Esophagus muscularis mucosa (tissue), 4 donors: Measurements from ENCODE around the gene COL5A1. TPM values are rescaled to one million over a fixed set of nuclear protein-coding genes. Genes with fewer than 3 reads are reported as not detected.

ENCODE experiments used
- DNase-seq: peaks from one replicate; pipeline ENCODE4 v3.0.0-alpha.2; 2017; ENCODE audit errors: extremely low spot score
- H3K27ac ChIP-seq, 4 donors: fragments of 200-600 bp; sonication (generic); replicated peaks in 1 of 4; 1 replicate in 3 of 4; 2 replicates in 1 of 4; pipeline ENCODE4 v1.5.1; 2016 to 2019; ENCODE audit warnings: mild to moderate bottlenecking in 1 of 4
- H3K27me3 ChIP-seq, 4 donors: fragments of 200-600 bp; sonication (generic); one replicate each; pipeline versions ENCODE4 v1.5.1 to v1.6.0; 2016 to 2019
- H3K36me3 ChIP-seq, 4 donors: fragments of 200-600 bp; sonication (generic); one replicate each; pipeline ENCODE4 v1.5.1; 2016 to 2019
- H3K4me1 ChIP-seq, 4 donors: fragments of 200-600 bp; sonication (generic); one replicate each; pipeline ENCODE4 v1.5.1; 2016 to 2019
- H3K4me3 ChIP-seq, 4 donors: fragments of 200-600 bp; sonication (generic); 1 replicate in 2 of 4; 2 replicates in 2 of 4; pipeline ENCODE4 v1.5.1; 2016 to 2019; ENCODE audit warnings: mild to moderate bottlenecking in 4 of 4, moderate library complexity in 1 of 4
- H3K9me3 ChIP-seq, 4 donors: fragments of 200-600 bp; sonication (generic); 1 replicate in 3 of 4; 2 replicates in 1 of 4; pipeline ENCODE4 v1.5.1; 2016 to 2019
- EP300 ChIP-seq: sonication (generic); formaldehyde crosslinking; IDR thresholded peaks from one replicate; pipeline ENCODE4 v1.6.1; 2017; ENCODE audit warnings: antibody characterized with exemption
- POLR2A ChIP-seq: fragments of 450-650 bp; IDR thresholded peaks from one replicate; pipeline ENCODE4 v1.6.1; 2017; ENCODE audit warnings: antibody characterized with exemption, moderate library complexity, mild to moderate bottlenecking, low read depth
- POLR2AphosphoS5 ChIP-seq, 2 donors: sonication (generic); formaldehyde crosslinking; IDR thresholded peaks; one replicate each; pipeline ENCODE4 v1.6.1; 2017; ENCODE audit warnings: antibody characterized with exemption in 2 of 2
- WGBS: methylation state at CpG from one replicate; pipeline ENCODE4 v1.1.5; 2018; 5-methylcytosine and 5-hydroxymethylcytosine counted together
- intact Hi-C: fragments of 100-400 bp; cut with DNase I; formaldehyde crosslinking; loops from one replicate; pipeline ENCODE4 v1.15.1; 2023
- total RNA-seq, 4 donors: library from RNA; depleted of rRNA; stranded (reverse); fragments of >200 nt; gene quantifications; one replicate each; pipeline versions ENCODE4 v1.1.0 to v1.2.1, GENCODE V29; 2016
- TF ChIP-seq, protein P1 (sequence below), 3 experiments: fragments of 200-600 bp in 2 of 3; fragments of 450-650 bp in 1 of 3; sonication (generic) in 2 of 3; IDR thresholded peaks; one replicate each; pipeline ENCODE4 v1.5.1; 2017 to 2019; ENCODE audit warnings: antibody characterized with exemption in 3 of 3, mild to moderate bottlenecking in 2 of 3, moderate library complexity in 1 of 3

The COL5A1 gene
- total RNA-seq, 4 donors from 2014 or later = 36.0 to 89.5 (median 56.4) TPM

DNA sequence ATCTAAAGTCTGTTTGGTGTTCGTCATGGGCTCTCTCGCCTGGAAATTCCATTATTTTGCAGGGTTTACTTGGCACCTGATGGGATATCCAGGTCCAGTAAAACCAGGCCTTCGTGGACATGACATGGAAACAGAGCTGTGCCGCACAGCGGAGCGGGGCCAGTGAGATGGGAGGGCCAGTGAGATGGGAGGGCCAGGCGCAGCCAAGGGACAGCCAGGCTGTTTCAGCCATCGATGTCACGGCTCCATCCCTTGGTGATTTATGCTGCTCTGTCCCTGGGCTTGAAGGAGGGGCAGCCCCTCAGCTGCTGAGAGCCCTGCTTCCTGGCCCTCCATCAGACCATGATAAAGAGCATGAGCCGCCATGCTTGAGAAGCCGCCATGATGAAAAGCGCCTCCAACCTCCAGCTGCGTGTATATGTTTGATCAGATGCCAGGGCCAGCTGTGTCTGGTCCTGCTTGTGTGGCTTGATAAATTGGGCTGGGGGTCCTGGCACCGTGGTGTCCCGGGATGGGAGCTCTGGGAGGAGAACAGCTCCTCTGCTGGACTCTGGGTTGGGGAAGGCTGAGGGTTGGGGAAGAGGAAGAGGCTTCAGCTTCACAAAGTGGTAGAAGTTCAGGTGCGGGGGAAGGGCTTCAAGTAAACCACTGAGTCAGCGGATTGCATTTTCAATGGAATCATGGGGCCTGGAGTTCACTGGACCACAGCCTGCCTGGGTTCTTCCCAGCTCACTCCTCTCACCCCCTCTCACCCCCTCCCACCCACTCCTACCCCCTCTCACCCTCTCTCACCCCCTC, 6.1 kb upstream of the COL5A1 start:
- Histone ChIP-seq H3K36me3 (no peaks in the 10 kb centered on the region), H3K9me3 (no peaks in the 10 kb centered on the region), H3K27me3 (no peaks in the 10 kb centered on the region), H3K4me3 (no peak overlapping the region), H3K4me1 (peaks cover under 1 to 4% (median 2%) of the 10 kb centered on the region in 4 donors), H3K27ac (no peak overlapping the region)
- intact Hi-C loops = no loop called here
- no peak for DNase-seq
- TF ChIP-seq POLR2A (no peak), POLR2AphosphoS5 (IDR thresholded peaks at IDR 0.05) (no peak), EP300 (no peak)
- TF ChIP-seq, protein P1, sequence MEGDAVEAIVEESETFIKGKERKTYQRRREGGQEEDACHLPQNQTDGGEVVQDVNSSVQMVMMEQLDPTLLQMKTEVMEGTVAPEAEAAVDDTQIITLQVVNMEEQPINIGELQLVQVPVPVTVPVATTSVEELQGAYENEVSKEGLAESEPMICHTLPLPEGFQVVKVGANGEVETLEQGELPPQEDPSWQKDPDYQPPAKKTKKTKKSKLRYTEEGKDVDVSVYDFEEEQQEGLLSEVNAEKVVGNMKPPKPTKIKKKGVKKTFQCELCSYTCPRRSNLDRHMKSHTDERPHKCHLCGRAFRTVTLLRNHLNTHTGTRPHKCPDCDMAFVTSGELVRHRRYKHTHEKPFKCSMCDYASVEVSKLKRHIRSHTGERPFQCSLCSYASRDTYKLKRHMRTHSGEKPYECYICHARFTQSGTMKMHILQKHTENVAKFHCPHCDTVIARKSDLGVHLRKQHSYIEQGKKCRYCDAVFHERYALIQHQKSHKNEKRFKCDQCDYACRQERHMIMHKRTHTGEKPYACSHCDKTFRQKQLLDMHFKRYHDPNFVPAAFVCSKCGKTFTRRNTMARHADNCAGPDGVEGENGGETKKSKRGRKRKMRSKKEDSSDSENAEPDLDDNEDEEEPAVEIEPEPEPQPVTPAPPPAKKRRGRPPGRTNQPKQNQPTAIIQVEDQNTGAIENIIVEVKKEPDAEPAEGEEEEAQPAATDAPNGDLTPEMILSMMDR (IDR thresholded peaks at IDR 0.05) = no peak
- 93% methylated on average over 14 of the region's 17 CpGs for WGBS

DNA sequence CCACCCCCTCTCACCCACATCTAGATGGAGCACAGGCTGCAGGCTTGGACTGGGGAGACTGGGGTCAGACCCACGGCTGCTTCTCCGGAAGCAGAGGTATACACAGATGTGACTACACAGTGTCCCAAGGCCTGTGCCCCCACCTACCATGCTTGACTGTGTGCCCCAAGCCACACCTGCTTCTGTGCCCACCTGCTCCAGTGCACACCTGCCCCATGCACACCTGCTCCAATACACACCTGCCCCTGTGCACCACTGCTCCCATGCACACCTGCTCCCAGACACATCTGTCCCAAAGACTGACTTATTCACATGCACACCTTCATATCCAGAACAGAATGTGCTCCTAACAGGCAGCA, 5.5 kb upstream of the COL5A1 start:
- 92% methylated on average over 2 of the region's 2 CpGs for WGBS
- H3K27me3 ChIP-seq = no peaks in the 10 kb centered on the region
- no peak for DNase-seq
- H3K27ac ChIP-seq = no peak overlapping the region
- no peaks in the 10 kb centered on the region for H3K36me3 ChIP-seq
- no peaks in the 10 kb centered on the region for H3K9me3 ChIP-seq
- intact Hi-C loops = no loop called here
- TF ChIP-seq, protein P1 (IDR thresholded peaks at IDR 0.05) = no peak
- TF ChIP-seq EP300 (no peak), POLR2A (no peak), POLR2AphosphoS5 (IDR thresholded peaks at IDR 0.05) (no peak)
- no peak overlapping the region for H3K4me3 ChIP-seq
- peaks cover 6 to 9% (median 8%) of the 10 kb centered on the region in 4 donors for H3K4me1 ChIP-seq

DNA sequence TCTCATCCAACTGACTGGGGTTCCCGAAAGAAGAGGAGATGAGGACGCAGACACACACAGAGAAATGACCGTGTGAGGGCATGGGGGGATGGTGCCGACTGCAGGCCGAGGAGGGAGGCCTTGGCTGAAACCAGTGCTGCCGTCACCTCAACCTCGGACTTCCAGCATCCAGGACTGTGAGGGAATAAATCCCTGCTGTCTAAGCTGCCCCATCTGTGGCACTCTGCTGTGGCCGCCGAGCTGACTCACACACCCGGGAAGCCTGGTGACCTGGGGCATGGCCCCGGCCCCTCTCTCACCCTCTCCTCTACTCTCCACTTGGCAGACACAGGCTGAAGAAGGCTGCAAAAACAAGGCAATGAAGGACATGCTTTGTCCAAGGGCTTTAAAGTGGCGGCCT, 4.4 kb upstream of the COL5A1 start:
- 92% methylated on average over 12 of the region's 12 CpGs for WGBS
- Histone ChIP-seq H3K4me3 (no peak overlapping the region), H3K27ac (peak overlapping the region in 1 of 4 donors; percentile 4), H3K9me3 (no peaks in the 10 kb centered on the region), H3K4me1 (peaks cover 8 to 17% (median 13%) of the 10 kb centered on the region in 4 donors), H3K36me3 (no peaks in the 10 kb centered on the region), H3K27me3 (peaks cover 0 to 4% (median 0%) of the 10 kb centered on the region in 4 donors)
- intact Hi-C loops = no loop called here
- no peak for TF ChIP-seq EP300
- TF ChIP-seq POLR2AphosphoS5 (IDR thresholded peaks at IDR 0.05) = peak in 1 of 2 donors; percentile 15
- no peak for DNase-seq

DNA sequence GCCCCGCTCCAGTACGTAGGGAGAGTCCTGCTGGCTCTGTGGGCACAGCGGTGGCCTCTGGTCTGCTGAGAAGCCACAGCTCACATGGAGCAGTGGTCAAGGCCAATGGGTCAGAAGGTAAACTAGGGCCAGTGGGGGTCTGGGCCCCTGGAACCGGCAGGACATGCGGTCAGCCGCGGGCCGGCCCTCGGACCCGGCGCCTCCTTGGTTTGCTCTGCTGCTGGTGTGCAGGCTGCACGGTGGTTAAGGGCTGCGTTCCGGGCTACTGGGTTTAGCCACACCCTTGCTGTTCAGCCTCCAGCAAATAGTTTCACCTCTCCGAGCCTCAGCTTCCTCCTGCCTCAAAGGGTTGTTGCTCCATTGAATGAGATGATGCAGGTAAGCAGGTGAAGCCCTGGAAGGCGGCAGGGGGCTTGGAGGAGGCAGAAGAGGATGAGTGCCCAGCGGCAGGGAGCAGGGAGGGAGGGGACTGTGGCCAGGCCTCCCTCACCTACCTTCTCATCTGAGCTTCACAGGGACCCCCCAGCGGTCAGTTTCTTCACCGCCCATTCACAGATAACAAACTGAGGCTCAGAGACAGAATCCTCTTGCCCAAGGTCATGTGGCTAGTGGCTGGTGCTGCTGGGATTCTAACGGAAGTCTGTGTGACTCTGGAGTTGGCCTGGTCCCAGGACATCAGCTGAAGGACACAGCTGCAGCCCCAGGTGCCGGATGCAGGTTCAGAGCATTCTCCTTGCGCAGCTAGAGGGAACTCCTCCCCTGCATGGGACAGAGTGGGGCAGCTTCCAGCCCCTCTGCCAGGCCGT, 3.7 kb upstream of the COL5A1 start:
- intact Hi-C loops = no loop called here
- no peaks in the 10 kb centered on the region for H3K9me3 ChIP-seq
- no peak for DNase-seq
- 87% methylated on average over 18 of the region's 23 CpGs for WGBS
- peaks cover 0 to 4% (median 0%) of the 10 kb centered on the region in 4 donors for H3K27me3 ChIP-seq
- TF ChIP-seq, protein P1 (IDR thresholded peaks at IDR 0.05) = no peak
- no peak for TF ChIP-seq POLR2AphosphoS5 (IDR thresholded peaks at IDR 0.05)
- TF ChIP-seq EP300 = no peak
- TF ChIP-seq POLR2A = no peak
- H3K4me3 ChIP-seq = no peak overlapping the region
- no peak overlapping the region for H3K27ac ChIP-seq
- no peaks in the 10 kb centered on the region for H3K36me3 ChIP-seq
- peaks cover 9 to 24% (median 19%) of the 10 kb centered on the region in 4 donors for H3K4me1 ChIP-seq

DNA sequence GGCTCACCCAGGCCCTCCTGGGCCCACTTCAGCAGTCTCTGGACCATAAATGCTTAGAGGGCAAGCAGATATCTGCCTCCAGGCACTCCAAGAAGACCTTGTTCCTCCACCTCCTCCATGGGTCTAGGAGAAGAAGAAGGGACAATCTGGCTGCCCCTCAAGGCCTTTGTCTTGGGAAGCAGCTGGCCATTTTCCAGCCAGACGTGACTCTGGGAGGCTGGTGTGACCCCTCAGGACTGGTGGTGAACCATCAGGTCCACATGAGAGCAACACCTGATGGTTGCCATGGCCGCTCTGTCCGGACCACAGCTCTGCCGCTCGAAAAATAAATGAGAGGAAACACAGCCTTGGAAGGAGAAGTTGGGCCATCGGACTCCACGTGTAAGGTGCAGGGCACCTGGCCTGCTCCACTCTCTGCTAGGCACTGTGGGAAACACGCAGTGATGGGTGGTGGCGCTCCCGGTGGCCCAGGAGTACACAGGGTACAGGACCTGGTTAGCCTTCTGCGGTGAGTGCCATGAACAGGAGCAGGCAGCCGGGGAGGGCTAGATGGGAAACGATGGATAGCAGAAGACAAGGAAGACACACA, 3.0 kb upstream of the COL5A1 start:
- WGBS = 92% methylated on average over 12 of the region's 13 CpGs
- H3K27me3 ChIP-seq = peaks cover 0 to 4% (median 0%) of the 10 kb centered on the region in 4 donors
- no peaks in the 10 kb centered on the region for H3K36me3 ChIP-seq
- TF ChIP-seq POLR2AphosphoS5 (IDR thresholded peaks at IDR 0.05) (no peak), EP300 (no peak), POLR2A (no peak)
- TF ChIP-seq, protein P1 (IDR thresholded peaks at IDR 0.05) = no peak
- H3K4me1 ChIP-seq = peaks cover 9 to 31% (median 26%) of the 10 kb centered on the region in 4 donors
- DNase-seq = no peak
- no peaks in the 10 kb centered on the region for H3K9me3 ChIP-seq
- H3K27ac ChIP-seq = no peak overlapping the region
- no peak overlapping the region for H3K4me3 ChIP-seq
- intact Hi-C loops = no loop called here
